Activated T-helper 1 cell treated with Interleukin-2 at 50 U/mL for 16 hours (primary cell): ENCODE measurements around the gene PLEKHH3.
"Not testable (repeated sequence)": the region's sequence is repeated elsewhere in the genome, so short reads cannot be mapped to it uniquely, and the experiment has no call there.

ENCODE experiments used
- DNase-seq: peaks from one replicate; pipeline ENCODE4 v3.0.0-alpha.2; 2020; ENCODE audit warnings: low read depth

Gene PLEKHH3

DNA sequence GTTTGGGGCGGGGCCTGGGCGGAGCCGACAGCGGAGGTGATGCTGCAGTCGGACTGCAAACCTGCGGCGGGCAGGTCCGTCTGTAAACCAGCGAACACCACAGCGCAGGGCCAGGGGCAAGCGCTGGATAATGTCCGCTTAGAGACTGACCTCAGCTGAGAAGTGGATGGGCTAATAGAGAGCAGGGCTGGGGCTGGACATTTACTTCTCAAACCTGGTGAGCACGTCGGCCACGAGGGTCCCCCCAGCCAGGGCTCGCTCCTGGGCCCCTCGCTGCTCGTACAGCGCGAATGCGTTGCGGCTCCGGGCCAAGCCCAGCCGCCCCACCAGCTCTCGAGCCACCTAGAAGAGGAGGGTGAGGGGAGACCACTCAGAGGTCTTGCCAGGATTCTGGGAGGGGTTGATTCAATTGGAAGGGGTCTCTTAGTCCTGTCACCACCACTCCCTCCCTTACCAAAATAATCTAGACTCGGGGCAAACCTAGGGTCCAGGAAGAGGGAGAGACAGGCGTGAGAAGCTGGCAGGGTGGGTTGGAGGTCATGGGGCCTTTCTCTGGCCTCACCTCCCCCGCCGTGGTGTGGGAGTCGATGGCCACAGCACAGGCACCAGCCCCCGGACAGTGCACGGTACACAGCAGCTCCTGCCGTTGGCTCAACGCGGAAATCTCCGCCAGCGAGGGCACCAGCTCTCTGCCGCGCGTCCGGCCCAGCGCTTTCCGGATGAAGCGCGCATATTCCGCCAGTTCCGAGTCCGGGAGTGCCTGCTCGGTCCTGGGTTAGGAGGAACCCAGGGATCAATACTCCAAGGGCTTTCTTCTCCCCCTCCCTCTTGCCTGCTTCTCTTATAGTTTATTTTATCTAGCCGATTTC is 5.8 kb downstream of the PLEKHH3 start:
- DNase-seq: no peak

DNA sequence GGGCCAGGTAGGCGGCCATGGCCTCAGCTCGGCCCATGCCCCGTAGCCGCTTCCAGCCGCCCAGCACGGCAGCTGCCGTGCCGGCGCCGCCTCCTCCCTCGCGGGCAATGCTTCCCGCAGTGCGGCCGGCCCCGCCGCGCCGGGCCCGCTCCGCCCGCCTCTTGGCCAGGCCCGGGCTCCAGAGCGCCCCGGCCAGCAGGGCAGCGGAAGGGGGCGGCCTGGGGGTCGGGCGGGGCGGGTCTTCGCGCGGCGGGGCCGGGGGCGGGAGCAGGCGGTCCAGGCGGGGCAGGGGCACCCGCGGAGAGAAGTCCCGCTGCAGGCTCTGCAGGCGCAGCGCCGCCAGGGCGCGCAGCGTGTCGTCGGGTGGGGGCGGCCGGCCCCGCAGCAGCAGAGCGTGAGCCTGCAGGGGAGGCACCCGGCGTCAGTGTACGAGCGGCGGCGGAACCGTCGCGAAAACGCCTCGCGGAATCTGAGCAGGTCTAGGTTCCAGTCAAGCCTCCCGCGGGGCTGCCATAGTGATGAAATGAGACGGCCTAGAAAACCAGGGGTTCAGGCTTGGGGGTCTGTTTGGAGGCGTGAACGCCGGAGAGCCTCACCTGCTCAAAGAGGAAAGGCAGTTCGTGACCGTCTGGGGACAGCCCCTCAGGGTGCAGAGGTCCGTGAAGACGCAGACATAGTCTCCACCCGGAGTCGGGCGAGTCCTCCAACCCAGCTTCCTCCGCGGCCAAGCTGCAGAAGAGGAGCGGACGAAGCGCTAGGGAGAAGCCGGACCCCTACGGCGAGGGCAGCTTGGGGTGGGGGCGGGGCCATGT is 6.6 kb downstream of the PLEKHH3 start:
- peak; percentile 32 for DNase-seq

DNA sequence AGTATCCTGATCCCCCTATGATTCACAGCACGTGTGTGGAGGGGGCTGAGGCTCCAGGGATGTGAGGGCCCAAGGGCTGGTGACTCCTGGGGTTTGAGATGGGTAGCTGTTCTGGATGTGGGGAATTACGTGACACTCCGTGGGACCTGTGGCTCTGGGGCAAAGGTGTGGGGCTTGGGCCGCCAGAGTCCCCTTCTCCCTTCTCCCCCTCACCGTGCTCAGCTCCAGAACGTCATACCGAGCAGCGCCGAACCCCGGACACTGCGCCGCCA is 7.2 kb downstream of the PLEKHH3 start:
- no peak for DNase-seq

DNA sequence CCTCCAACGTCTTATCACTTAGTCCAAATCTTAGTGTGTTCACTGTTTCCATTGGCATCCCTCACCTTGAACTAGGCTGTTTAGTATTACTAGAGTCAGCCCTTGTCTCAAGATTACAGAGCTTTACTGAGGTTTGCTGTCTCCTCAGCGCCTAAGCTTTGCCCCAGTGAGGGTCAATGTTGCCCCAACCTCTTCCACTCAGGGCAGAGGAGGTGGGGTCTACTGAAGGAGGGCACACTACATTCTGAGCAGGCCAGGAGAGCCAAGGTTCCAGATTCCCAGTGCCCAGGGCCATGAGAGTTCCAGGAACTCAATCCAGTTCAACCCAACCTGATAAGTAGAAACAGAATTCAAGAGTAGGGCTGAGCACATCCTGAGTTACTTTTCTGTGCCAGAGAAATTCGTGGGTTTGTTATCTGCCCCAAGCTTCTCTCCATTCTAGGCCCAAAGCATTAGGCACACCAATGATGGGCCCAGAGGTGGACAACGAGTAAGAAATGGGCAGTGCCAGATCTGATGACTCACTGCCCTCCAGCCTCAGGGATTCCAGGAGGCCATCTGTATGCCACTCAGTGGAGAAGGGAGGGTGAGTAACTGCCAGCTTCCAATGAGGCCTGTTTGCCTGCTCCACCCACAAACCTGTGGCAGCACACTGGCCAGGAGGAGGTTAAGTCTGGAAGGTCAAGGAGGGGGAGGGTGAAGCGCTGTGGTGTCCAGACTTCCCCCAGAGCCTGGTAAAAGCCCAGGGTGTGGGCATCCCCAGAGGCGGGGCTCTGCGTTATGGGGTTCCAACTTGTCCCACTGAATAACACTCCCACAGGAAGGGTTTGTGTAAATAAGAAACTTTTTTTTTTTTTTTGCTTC is 9.5 kb downstream of the PLEKHH3 start:
- DNase-seq: no peak

DNA sequence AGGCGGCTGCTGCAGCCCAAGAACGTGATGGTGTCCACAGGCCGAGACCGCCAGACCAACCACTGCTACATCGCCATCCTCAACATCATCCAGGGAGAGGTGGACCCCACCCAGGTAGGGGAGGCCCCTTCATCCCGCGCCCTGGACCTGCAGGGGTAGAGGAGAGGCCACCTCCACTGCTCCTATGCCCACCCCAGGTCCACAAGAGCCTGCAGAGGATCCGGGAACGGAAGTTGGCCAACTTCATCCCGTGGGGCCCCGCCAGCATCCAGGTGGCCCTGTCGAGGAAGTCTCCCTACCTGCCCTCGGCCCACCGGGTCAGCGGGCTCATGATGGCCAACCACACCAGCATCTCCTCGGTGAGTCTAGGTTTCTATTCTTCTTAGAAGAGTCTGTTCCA is 10.7 kb downstream of the PLEKHH3 start:
- not testable (repeated sequence) for DNase-seq

DNA sequence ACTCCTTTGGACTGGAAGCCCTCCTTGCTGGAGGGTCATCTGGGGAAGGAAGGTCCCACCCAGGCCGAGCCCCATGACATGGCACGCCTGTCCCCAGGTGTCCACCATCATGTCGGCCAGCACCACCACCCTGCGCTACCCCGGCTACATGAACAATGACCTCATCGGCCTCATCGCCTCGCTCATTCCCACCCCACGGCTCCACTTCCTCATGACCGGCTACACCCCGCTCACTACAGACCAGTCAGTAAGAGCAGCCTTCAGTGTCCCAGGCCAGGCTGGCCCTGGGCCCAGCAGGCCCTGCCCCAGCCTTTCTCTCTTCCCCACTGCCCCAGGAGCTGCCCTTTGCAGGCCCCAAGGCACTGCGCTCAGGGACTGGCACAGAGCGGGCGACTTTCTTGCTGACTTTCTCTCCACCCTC is 11.2 kb downstream of the PLEKHH3 start:
- no peak for DNase-seq

DNA sequence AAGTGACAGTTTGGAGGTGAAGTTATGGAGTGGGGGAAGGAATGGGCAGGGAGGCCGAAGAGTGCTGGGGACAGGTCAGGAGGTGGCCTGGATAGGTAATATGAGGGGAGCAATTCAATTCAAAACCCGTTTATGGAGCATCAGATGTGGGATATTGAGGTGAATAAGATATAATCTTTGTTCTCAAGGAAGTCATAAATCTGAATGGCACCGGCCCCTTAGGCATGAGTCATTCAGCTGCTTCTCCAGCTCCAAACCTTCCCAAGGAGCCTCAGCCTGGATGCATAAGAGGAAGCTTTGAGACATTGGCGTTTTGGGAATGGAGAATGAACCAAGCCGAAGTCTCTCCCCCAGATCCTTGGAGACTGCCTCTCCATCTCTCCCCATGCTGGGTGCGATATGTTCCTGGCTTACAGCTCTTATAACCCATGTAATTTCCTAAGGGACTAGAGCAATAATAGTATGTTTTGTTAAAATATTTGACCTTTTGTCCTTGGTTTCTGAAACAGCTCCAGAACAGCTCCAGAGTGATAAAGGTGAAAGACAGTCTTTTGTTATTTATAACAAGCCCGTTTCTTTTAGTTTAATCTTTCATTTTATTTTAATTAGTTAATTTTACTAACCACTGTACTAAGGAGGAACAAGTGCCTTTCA is 16.0 kb downstream of the PLEKHH3 start:
- DNase-seq: no peak

DNA sequence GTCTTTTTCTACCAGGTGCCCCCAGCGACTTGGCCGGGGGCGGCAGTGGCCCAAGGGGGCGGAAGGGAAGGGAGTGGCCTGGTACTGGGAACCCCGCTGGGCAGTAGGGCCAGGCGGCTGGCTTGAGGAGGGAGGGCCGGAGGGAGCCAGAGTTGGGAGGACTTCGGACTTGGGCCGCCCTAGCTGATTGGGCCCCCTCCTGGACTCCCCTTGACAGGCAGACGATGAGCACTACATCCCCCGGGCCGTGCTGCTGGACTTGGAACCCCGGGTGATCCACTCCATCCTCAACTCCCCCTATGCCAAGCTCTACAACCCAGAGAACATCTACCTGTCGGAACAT is 16.9 kb downstream of the PLEKHH3 start:
- DNase-seq: not testable (repeated sequence)

DNA sequence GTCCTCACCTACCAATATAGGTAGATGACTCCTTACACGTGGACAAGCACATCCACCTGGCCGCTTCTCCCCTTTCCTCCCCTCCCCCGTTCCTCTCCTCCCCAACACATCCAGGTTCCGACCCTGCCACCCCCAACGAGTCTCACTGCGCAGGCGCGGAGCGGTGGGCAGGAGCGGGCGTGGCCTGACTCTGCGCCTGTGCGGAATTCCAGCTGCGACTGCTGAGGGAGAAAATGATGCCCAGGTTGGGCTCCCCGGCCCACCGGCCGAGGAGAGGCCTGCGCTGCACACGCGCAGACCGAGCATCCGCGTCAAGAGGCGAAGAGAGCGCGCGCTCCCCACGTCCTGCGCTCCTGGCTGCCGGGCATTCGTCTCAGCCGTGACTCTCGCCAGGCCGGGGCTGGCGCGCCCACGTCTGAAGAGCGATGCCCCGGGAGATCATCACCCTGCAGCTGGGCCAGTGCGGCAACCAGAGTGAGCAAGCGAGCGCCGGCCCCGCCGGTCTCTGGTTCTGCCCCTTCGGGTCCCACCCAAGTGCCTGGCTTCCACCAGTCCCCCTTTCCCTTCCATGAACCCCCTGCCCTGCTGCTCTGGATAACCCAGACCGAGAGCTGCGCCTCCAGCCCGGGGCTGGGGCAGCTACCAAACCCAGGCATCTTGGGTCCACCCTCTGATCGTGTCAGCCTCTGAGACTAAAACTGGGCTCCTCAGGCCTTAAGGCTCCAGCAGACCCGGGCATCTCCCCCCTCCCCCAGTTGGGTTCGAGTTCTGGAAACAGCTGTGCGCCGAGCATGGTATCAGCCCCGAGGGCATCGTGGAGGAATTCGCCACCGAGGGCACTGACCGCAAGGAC is 17.5 kb downstream of the PLEKHH3 start, which contains the start of gene TUBG2:
TUBG2 (plus strand) TSS at position 206 of the 853 bp plus-strand sequence; CDS start at position 426, 220 bp downstream.
- peak; percentile 50 for DNase-seq

DNA sequence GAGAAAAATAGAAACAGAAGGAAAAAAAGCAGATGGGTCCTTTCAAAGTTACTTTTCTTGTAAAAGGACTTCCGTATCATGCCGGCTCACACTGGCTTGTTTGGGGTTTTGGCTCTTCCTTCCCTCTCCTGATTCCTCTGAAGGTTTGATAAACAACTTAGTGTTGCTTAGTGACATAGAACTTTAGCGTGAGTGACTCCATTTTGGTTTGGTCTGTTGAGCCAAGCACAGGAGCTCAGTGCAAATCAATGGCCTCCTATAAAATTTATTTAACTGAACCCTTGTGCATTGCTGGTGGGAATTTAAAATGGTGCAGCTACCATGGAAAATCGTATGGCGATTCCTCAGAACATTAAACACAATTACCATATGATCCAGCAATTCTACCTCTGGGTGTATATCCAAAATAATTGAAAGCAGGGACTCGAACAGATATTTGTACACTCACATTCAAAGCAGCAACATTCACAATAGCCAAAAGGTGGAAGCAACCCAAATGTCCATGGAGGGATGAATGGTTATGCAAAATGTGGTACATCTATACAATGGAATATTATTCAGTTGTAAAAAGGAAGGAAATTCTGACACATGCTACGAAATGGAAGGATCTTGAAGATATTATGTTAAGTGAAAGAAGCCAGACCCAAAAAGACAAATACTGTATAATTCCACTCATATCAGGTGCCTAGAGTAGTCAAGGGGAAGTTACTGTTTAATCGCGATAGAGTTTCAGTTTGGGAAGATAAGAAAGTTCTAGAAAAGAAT is 18.8 kb downstream of the PLEKHH3 start:
- no peak for DNase-seq

DNA sequence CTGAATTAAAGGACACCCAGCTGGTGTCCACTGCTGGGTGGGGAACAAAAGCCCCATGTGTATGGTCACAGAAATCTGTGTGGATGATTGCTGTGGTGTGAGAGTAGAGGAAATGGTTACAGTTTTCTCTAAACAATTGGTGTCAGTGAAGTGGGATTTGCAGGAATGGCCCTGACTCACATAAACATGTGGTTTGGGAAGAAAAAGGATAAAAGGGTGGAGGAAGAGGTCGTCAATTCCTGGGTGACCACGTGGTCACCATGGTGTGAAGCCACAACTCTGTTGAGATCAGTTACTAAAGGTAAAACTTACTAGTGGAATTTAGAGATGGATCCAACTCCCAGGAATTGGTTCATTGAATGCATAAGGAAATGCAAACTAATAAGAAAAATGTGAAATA is 21.3 kb downstream of the PLEKHH3 start:
- DNase-seq: no peak

DNA sequence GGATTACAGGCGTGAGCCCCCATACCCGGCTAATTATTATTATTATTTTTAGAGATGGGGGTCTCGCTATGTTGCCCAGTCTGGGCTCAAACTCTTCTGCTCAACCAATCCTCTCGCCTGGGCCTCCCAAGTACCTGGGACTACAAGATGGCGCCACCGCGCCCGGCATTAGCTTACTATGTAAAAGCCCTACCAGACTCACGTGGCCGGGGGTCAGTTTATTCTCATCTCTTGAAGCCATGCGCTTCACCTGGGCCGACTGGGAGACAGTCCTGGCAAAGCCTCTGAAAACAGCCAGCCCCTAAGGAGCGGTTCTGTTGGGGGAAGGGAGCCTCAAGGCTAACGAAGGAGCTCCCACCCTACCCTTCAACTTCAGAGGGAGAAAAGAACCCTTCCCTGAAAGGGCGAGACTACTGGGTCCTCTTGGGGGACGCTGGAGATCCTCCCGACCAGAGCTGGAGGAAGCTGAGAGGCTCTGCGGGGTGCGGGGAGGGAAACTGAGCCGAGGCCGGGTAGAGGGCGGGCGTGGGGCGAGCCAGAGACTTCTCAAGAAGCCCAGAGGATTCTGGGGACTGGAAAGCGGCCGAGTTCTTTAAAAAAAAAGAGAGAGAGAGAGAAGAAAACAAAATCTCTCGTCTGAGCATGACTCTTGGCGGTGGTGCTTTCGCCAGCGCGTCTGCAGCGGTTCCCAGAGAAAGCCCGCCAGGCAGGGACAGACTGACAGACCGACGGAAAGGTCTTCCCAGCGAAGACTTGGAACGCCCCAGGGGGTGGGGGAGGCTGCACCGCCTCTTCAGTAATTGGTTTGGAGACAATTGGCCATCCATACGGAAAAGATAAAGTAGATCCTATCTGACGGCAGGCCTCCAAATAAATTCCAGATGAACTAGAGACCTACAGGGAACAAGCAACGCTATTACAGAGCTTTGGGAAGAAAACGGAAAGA is 23.3 kb downstream of the PLEKHH3 start:
- DNase-seq: no peak

DNA sequence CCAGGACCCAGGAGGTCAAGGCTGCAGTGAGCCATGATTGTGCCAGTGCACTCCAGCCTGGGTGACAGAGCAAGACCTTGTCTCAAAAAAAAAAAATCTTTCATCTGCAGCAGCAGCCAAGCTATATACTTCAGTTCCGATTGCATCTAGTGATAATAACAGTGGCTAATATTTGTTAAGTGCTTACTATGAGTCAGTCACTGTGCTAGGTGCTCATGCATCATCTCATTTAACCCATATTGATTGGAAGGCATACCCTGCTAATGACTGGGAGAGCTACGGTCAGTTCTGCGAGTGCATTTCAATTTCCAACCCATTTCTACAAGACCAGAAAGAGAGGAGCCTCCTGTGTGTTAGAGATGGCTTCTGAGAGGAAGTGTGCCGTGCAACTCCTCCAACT is 25.4 kb downstream of the PLEKHH3 start:
- DNase-seq: no peak

DNA sequence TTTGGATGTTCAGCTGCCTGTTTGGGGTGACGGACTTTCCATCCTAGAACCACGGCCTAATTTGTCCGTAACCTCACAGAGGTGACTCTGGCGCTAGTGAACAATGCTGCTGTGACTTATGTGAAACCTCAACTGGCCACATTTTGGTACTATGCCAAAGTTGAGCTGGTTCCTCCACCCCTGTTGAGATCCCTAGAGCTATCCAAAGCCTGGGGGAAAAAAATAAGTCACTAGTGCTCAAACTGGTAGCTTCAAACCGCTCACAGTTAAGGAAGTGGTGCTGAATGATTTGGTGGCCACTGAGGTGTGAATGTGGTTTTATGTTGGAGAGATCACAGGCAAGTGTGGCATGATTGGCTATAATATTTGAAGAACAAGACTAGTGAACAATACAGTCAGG is 29.0 kb downstream of the PLEKHH3 start:
- DNase-seq: no peak

DNA sequence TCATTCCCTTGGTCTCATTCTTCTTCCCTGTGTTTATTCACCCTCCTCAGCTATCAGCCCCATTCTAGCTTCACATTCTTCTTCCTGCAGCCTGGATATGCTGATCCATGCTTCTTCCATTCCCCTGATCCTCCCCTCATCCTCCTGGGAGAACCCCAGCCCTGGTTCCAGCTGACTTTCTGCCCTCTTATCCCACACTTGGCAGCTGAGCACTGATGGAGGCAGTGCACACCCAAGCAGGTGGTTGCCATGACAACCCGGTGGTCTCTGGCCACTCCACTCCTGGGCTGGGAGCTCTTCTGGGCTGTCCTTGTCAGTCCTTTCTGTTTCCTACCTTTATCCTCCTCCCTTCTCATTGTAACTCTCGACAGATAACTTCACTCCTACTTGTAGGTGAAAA is 34.5 kb downstream of the PLEKHH3 start:
- no peak for DNase-seq

DNA sequence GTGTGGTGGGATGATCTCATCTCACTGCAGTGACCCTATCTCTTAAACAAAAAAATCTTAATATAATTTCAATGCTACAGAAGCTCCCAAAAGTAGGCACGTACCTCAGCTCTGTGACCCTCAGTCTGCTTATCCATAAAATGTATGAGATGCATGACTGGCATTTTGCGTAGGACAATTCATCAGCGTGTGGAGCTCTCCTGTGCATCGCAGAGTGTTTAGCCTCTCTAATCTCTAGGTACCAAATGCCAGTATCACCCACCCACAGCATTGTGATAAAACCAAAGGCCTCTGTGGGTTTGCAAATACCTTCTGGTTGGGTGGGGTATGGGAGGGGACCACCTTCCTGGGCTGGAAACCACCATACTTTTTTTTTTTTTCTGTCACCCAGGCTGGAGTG is 36.7 kb downstream of the PLEKHH3 start:
- DNase-seq: no peak

DNA sequence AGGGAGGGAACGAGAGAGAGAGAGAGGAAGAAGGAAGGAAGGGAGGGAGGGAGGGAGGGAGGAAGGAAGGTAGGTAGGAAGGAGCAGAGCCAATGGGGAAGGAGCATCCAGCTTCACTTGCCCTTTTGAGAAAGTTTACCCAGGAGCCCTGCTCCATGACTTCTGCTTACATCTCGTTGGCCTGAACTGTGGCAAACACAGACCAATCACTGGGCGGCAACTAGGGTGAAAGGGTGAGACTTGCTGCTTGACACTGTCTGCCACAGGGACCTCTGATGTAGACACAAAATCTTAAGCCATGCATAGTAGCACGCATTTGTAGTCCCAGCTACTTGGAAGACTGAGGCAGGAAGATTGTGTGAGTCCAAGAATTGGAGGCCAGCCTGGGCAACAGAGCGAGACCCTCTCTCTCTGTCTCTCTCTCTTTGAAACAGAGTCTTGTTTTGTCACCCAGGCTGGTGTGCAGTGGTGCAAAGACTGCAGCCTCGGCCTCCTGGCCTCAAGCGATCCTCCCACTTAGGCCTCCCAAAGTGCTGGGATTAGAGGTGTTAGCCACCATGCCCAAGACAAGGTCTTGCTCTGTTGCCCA is 37.2 kb downstream of the PLEKHH3 start:
- DNase-seq: no peak

DNA sequence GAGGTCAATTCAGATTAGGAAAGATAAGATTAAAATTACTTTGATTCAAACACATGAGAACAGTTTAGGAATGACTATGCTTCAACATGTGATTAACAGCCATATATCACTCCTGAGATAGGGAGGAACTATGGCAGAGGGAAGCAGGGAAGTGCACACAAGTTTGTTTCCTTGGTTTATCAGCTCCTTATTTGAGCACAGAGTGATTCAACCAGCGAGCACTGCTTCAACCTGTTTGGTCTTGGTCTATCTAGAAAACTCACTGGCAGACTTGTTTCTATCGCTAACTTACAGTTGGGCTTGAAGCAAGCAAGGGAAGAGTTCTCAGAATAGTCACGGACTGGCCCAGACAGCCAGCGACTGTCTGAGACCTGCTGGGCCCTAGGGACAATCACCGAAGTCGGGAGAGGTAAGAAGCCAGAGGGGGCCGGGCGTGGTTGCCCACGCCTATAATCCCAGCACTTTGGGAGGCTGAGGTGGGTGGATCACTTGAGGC is 43.8 kb downstream of the PLEKHH3 start:
- DNase-seq: no peak
